Right lobe of liver (tissue), 6 donors: ENCODE data around the gene RHBDF1. TPM values are rescaled to one million over a fixed set of nuclear protein-coding genes. Genes with fewer than 3 reads are reported as not detected.
A peak's percentile ranks its signal among the peaks of the same experiment; 100 is the strongest.

Experiments
- ATAC-seq, 4 donors: fragments of 200-7000 bp; cut with Tn5 transposase; one replicate each; pipeline ENCODE4 v1.9.1; 2020; ENCODE audit warnings: mild to moderate bottlenecking in 4 of 4, moderate library complexity in 4 of 4
- DNase-seq, 3 donors: peaks; one replicate each; pipeline ENCODE4 v3.0.0-alpha.2; 2020
- H3K27ac ChIP-seq, 3 donors: fragments of 200-600 bp; one replicate each; pipeline ENCODE4 v1.8.0; 2022
- H3K27me3 ChIP-seq, 2 donors: fragments of 200-600 bp; one replicate each; pipeline ENCODE4 v1.8.0; 2022
- H3K36me3 ChIP-seq, 4 donors: fragments of 200-600 bp; sonication (generic) in 1 of 4; one replicate each; pipeline versions ENCODE4 v1.5.1 to v1.8.0; 2017 to 2022; ENCODE audit warnings: control low read depth in 1 of 4
- H3K4me1 ChIP-seq, 4 donors: fragments of 200-600 bp; sonication (generic) in 1 of 4; one replicate each; pipeline versions ENCODE4 v1.5.1 to v1.8.0; 2017 to 2022; ENCODE audit warnings: control low read depth in 1 of 4
- H3K4me3 ChIP-seq, 3 donors: fragments of 200-600 bp; one replicate each; pipeline ENCODE4 v1.8.0; 2022
- H3K9me3 ChIP-seq, 4 donors: fragments of 200-600 bp; sonication (generic) in 1 of 4; one replicate each; pipeline versions ENCODE4 v1.5.1 to v1.8.0; 2017 to 2022; ENCODE audit warnings: control low read depth in 1 of 4
- POLR2A ChIP-seq: fragments of 450-650 bp; IDR thresholded peaks from one replicate; pipeline ENCODE4 v1.6.1; 2017; ENCODE audit warnings: antibody characterized with exemption, mild to moderate bottlenecking
- WGBS: methylation state at CpG from one replicate; pipeline ENCODE4 v1.1.6; 2018; ENCODE audit warnings: low coverage, low lambda C conversion rate; ENCODE audit not compliant: insufficient coverage; ENCODE audit errors: missing lambda C conversion rate; 5-methylcytosine and 5-hydroxymethylcytosine counted together
- intact Hi-C, 2 donors: fragments of 100-400 bp; cut with DNase I; formaldehyde crosslinking; loops; one replicate each; pipeline versions ENCODE4 v1.11.2 to v1.14.1; 2022
- total RNA-seq, 6 experiments: library from RNA; depleted of rRNA in 2 of 6; stranded (reverse); fragments of >200 nt in 2 of 6; fragmentation: NEBNext Ultra II Directional in 3 of 6; extraction: Animal tissue kit (Norgen Biotek cat#: 25700) in 3 of 6; gene quantifications; one replicate each; pipeline versions ENCODE4 v1.1.0 to v1.2.4, GENCODE V29; 2016 to 2023
- TF ChIP-seq, protein P1 (sequence below), 4 donors: fragments of 200-600 bp in 3 of 4; fragments of 450-650 bp in 1 of 4; IDR thresholded peaks; one replicate each; pipeline versions ENCODE4 v1.5.1 to v1.8.0; 2016 to 2022; ENCODE audit warnings: antibody characterized with exemption in 4 of 4, mild to moderate bottlenecking in 2 of 4
- donor health status: DM: no; HTN: yes; CAD: no.
- donor health status: DM: no; HTN: no; CAD: no.
- donor health status: DM: no; HTN: no; CAD: no.
- donor health status: DM: no; HTN: yes; CAD: no.
- donor health status: DM: no; HTN: yes; CAD: no.

Gene RHBDF1
- total RNA-seq, 6 experiments from 2014 or later = 5.0 to 14.3 (median 7.1) TPM

DNA sequence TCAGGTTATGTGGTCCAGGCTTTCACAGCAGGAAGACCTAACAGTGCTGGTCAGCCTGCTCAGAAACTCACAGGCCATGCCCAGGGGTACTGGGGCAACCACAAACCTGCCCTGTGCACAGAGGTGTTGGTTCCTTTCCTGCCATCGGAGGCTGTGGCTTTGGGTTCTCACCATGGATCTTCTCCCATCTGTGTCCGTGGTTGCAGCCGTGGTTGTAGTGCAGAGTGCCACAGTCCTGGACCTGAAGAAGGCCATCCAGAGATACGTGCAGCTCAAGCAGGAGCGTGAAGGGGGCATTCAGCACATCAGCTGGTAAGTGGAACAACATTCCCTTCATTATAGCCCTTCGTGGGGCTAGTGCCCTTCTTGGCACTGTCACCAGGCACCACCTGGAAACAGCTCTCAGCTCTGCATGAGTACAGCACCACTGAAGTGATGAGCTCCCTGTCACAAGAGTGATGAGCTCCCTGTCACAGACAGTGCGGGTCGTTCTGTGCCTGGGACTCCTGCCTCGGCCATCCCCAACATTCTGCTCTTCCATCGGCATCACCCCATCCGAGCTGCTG lies 16.8 kb downstream of the RHBDF1 start:
- H3K36me3 ChIP-seq = peaks cover 0 to 20% (median 1%) of the 10 kb centered on the region in 4 donors
- 84% methylated on average over 6 of the region's 11 CpGs for WGBS
- ATAC-seq (no peak), DNase-seq (peak in 1 of 3 donors; percentile 44)
- H3K4me1 ChIP-seq = peaks cover 0 to 17% (median 2%) of the 10 kb centered on the region in 4 donors
- TF ChIP-seq, protein P1, sequence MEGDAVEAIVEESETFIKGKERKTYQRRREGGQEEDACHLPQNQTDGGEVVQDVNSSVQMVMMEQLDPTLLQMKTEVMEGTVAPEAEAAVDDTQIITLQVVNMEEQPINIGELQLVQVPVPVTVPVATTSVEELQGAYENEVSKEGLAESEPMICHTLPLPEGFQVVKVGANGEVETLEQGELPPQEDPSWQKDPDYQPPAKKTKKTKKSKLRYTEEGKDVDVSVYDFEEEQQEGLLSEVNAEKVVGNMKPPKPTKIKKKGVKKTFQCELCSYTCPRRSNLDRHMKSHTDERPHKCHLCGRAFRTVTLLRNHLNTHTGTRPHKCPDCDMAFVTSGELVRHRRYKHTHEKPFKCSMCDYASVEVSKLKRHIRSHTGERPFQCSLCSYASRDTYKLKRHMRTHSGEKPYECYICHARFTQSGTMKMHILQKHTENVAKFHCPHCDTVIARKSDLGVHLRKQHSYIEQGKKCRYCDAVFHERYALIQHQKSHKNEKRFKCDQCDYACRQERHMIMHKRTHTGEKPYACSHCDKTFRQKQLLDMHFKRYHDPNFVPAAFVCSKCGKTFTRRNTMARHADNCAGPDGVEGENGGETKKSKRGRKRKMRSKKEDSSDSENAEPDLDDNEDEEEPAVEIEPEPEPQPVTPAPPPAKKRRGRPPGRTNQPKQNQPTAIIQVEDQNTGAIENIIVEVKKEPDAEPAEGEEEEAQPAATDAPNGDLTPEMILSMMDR (IDR thresholded peaks at IDR 0.05) = no peak
- no peak for TF ChIP-seq POLR2A
- H3K27ac ChIP-seq = no peak overlapping the region
- intact Hi-C loops = no loop called here
- no peak overlapping the region for H3K4me3 ChIP-seq
- H3K9me3 ChIP-seq = no peaks in the 10 kb centered on the region
- H3K27me3 ChIP-seq = no peaks in the 10 kb centered on the region

DNA sequence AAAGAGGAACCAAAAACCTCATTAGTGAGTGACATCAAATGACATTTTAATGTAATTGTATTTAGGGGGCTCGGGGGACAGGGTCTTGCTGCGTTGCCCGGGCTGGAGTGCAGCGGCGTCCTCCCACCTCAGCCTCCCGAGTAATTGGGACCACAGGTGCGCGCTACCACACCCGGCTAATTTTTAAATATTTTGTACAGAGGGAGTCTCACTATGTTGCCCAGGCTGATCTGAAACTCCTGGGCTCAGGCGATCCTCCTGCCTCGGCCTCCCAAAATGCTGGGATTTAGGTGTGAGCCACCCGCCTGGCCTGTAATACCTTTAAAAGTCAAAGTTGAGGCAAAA lies 18.2 kb downstream of the RHBDF1 start:
- 39% methylated on average over 11 of the region's 12 CpGs for WGBS
- no peak for DNase-seq
- Histone ChIP-seq H3K27ac (peak overlapping the region in 2 of 3 donors; percentile 31 to 45), H3K4me3 (peak overlapping the region; percentile 78 to 93 (median 87)), H3K4me1 (peaks cover 0 to 17% (median 2%) of the 10 kb centered on the region in 4 donors), H3K27me3 (no peaks in the 10 kb centered on the region), H3K9me3 (no peaks in the 10 kb centered on the region), H3K36me3 (peaks cover 0 to 21% (median 2%) of the 10 kb centered on the region in 4 donors)
- intact Hi-C loops = no loop called here
- TF ChIP-seq, protein P1 (IDR thresholded peaks at IDR 0.05) = no peak
- TF ChIP-seq POLR2A = no peak
- no peak for ATAC-seq

DNA sequence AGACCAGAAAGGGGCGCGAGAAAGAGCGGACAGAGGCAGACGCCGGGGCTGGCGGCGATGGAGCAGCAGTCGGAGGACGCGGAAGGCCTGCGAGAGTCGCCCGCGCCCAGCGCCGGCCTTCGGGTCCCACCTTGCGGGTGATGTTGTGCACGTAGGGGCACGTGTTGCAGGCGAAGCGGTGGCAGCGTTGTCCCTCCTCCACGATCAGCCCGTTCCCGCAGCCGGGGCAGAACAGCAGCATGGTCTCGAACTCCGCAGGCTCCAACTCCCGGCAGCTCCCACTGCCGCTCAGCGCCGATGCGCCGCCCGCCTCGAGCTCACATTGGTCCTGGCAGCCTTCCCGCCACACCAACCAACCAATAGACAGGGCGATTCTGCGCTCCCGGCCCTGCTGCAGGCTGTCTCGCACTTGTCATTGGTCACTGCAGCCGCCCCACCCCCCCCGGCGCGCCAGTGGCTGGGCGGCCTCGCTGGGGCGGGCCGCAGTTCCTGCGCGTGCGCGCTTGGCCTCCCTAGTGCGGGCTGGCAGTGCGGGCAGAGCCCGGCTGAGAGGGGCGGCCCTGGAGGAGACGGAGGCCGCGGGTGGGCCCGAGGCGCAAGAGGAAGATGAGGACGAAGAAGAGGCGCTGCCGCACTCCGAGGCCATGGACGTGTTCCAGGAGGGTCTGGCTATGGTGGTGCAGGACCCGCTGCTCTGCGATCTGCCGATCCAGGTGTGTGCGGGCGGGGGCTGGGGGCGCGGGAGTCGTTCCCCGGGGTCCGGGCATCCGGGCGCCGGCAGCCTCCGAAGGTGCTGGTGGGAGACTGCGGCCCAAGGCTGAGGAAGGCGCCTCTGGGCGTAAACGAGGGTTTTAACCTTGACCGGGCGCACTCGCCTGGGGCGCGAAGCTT lies 18.8 kb downstream of the RHBDF1 start, which contains the start of the genes POLR3K and SNRNP25:
POLR3K (minus strand) TSS at position 263 of the 891 bp plus-strand sequence; CDS start at position 241, 22 bp downstream.
SNRNP25 (plus strand) TSS at position 483 of the 891 bp plus-strand sequence; CDS start at position 672, 189 bp downstream.
- H3K4me1 ChIP-seq = peaks cover 0 to 17% (median 2%) of the 10 kb centered on the region in 4 donors
- peak within 1 kb of the TSS; percentile 78 to 93 (median 87) for H3K4me3 ChIP-seq
- peak; percentile 77 for TF ChIP-seq POLR2A
- TF ChIP-seq, protein P1 (IDR thresholded peaks at IDR 0.05) = no peak
- peak within 1 kb of the TSS in 2 of 3 donors; percentile 44 to 47 for H3K27ac ChIP-seq
- no peaks in the 10 kb centered on the region for H3K27me3 ChIP-seq
- 0% methylated on average over 43 of the region's 91 CpGs for WGBS
- DNase-seq = peak; percentile 99 to 100 (median 99)
- intact Hi-C loops = no loop called here
- peaks cover 0 to 21% (median 2%) of the 10 kb centered on the region in 4 donors for H3K36me3 ChIP-seq
- peak; percentile 95 to 99 (median 96) for ATAC-seq
- no peaks in the 10 kb centered on the region for H3K9me3 ChIP-seq

DNA sequence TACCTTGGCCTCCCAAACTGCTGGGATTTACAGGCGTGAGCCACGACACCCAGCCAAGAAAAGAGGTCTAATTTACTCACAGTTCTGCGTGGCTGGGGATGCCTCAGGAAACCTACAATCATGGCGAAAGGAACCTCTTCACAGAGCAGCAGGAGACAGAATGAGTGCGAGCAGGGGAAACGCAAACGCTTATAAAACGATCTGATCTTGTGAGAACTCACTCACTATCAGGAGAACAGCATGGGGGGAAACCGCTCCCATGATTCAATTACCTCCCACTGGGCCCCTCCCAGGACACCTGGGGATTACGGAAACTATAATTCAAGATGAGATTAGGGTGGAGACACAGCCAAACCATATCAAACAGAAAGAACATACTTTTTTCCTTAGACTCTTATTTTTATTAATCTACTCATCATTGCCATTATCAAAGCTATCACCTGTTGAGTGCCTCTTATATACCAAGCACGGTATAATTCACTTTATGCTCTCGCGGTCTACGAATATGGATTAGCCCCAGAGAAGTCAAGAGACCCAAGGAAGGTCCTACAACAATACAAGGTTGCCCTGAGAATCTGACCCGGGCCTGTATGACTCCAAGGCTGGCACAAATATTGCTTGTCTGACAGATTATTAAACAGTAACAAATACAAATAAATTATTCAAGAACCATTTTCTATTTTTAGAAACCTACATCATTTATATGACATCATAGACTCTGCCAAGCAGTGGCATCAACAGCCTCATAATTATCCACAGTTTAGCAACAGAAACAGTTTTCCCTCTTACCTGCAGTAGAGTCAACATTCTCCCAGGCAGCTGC lies 21.5 kb downstream of the RHBDF1 start:
- peaks cover 0 to 17% (median 2%) of the 10 kb centered on the region in 4 donors for H3K4me1 ChIP-seq
- peaks cover 0 to 18% (median 2%) of the 10 kb centered on the region in 4 donors for H3K36me3 ChIP-seq
- TF ChIP-seq, protein P1 (IDR thresholded peaks at IDR 0.05) = no peak
- TF ChIP-seq POLR2A = no peak
- DNase-seq (no peak), ATAC-seq (no peak)
- intact Hi-C loops = no loop called here
- no peak overlapping the region for H3K27ac ChIP-seq
- H3K4me3 ChIP-seq = no peak overlapping the region
- H3K9me3 ChIP-seq = no peaks in the 10 kb centered on the region
- H3K27me3 ChIP-seq = no peaks in the 10 kb centered on the region
- WGBS = 90% methylated on average over 14 of the region's 15 CpGs
